Pancreas (tissue), 10 donors: Measurements from ENCODE around the gene OR52B6. TPM values are rescaled to one million over a fixed set of nuclear protein-coding genes. Genes with fewer than 3 reads are reported as not detected.

Experiments
- ATAC-seq, 4 donors: fragments of 200-7000 bp; cut with Tn5 transposase; one replicate each; pipeline versions ENCODE4 v1.8.0 to v1.9.1; 2020; ENCODE audit warnings: mild to moderate bottlenecking in 4 of 4, moderate library complexity in 4 of 4
- DNase-seq, 6 donors: peaks; one replicate each; pipeline ENCODE4 v3.0.0-alpha.2; 2020
- FAIRE-seq: peaks from 2 replicates; lab custom pipeline; 2012; peaks lifted over from hg19 to GRCh38; lab: Jason Lieb, UNC
- H3K27ac ChIP-seq, 4 donors: fragments of 200-600 bp; sonication (generic); 1 replicate in 3 of 4; 2 replicates in 1 of 4; pipeline versions ENCODE4 v1.5.0 to v1.8.0; 2020
- H3K27me3 ChIP-seq, 4 donors: fragments of 200-600 bp; one replicate each; pipeline ENCODE4 v1.8.0; 2021
- H3K36me3 ChIP-seq, 3 donors: fragments of 200-600 bp; sonication (generic) in 1 of 3; one replicate each; pipeline versions ENCODE4 v1.5.0 to v1.8.0; 2020 to 2021
- H3K4me1 ChIP-seq, 3 donors: fragments of 200-600 bp; one replicate each; pipeline ENCODE4 v1.8.0; 2021
- H3K4me3 ChIP-seq, 4 donors: fragments of 200-600 bp; sonication (generic) in 2 of 4; one replicate each; pipeline versions ENCODE4 v1.5.0 to v1.8.0; 2020 to 2021
- H3K9me3 ChIP-seq, 4 donors: fragments of 200-600 bp; one replicate each; pipeline ENCODE4 v1.8.0; 2021
- CTCF ChIP-seq, 4 donors: fragments of 200-600 bp; sonication (generic) in 3 of 4; IDR thresholded peaks; one replicate each; pipeline versions ENCODE4 v1.5.0 to v1.8.0; 2021; ENCODE audit warnings: antibody characterized with exemption in 4 of 4
- WGBS, 2 donors: extraction: QIAGEN DNeasy Blood & Tissue Kit; methylation state at CpG; one replicate each; pipeline ENCODE4 v1.1.7; 2013; 5-methylcytosine and 5-hydroxymethylcytosine counted together
- intact Hi-C, 3 donors: fragments of 100-400 bp; cut with DNase I; formaldehyde crosslinking; loops; one replicate each; pipeline versions ENCODE4 v1.11.1 to v1.14.2; 2022
- polyA plus RNA-seq, 2 donors: library from polyadenylated mRNA; stranded (reverse); fragments of 200-250 nt; gene quantifications; one replicate each; pipeline ENCODE4 v1.2.3, GENCODE V29; 2013
- total RNA-seq, 6 donors: library from RNA; stranded (reverse); fragmentation: NEBNext Ultra II Directional in 4 of 6; extraction: Animal tissue kit (Norgen Biotek cat#: 25700) in 4 of 6; gene quantifications; one replicate each; pipeline versions ENCODE4 v1.2.1 to v1.2.4, GENCODE V29; 2021 to 2023
- donor health status: healthy with polysubstance abuse.
- donor health status: DM: no; HTN: no; CAD: no; lungs with moderate emphysema.
- donor health status: DM: no; HTN: no; CAD: no.
- donor health status: control.
- donor health status: control.
- donor health status: Bipolar disorder and iron deficiency.
- donor health status: DM: yes; HTN: yes; CAD: no.
- donor health status: DM: no; HTN: no; CAD: no.
- donor health status: DM: no; HTN: no; CAD: no.
- donor health status: DM: yes; HTN: yes; CAD: no.

Gene OR52B6
- total and polyA plus RNA-seq, 8 donors: not detected

GRCh38 chr11:5556596-5557188 lies 24.0 kb upstream of the OR52B6 start:
- no peaks in the 10 kb centered on the region for H3K36me3 ChIP-seq
- H3K27ac ChIP-seq: no peak overlapping the region
- H3K4me3 ChIP-seq: no peak overlapping the region
- H3K27me3 ChIP-seq: no peaks in the 10 kb centered on the region
- intact Hi-C loops: no loop called here
- no peaks in the 10 kb centered on the region for H3K9me3 ChIP-seq
- ATAC-seq (no peak), FAIRE-seq (no peak), DNase-seq (no peak)
- WGBS, 2 donors: 60 to 63% methylated on average over 3 of the region's 3 CpGs
- no peaks in the 10 kb centered on the region for H3K4me1 ChIP-seq
- no peak for TF ChIP-seq CTCF (IDR thresholded peaks at IDR 0.05)

- H3K4me3 ChIP-seq: no peak overlapping the region
- 29 to 41% methylated on average over 3 of the region's 3 CpGs for WGBS, 2 donors
- H3K9me3 ChIP-seq: no peaks in the 10 kb centered on the region
- ATAC-seq: no peak
- H3K36me3 ChIP-seq: no peaks in the 10 kb centered on the region
- intact Hi-C loops: no loop called here
- no peaks in the 10 kb centered on the region for H3K4me1 ChIP-seq
- TF ChIP-seq CTCF (IDR thresholded peaks at IDR 0.05): no peak
- no peaks in the 10 kb centered on the region for H3K27me3 ChIP-seq
- peak; percentile 9 for FAIRE-seq
- DNase-seq: no peak
- no peak overlapping the region for H3K27ac ChIP-seq
These were observed 22.9 kb upstream of the OR52B6 start for GRCh38 chr11:5557751-5558150.

GRCh38 chr11:5564259-5565019 lies 16.2 kb upstream of the OR52B6 start:
- H3K27me3 ChIP-seq: no peaks in the 10 kb centered on the region
- H3K27ac ChIP-seq: no peak overlapping the region
- FAIRE-seq (no peak), ATAC-seq (no peak), DNase-seq (no peak)
- H3K4me3 ChIP-seq: no peak overlapping the region
- intact Hi-C loops: no loop called here
- WGBS, 2 donors: 72 to 85% methylated on average over 1 of the region's 1 CpG
- TF ChIP-seq CTCF (IDR thresholded peaks at IDR 0.05): no peak
- no peaks in the 10 kb centered on the region for H3K4me1 ChIP-seq
- no peaks in the 10 kb centered on the region for H3K9me3 ChIP-seq
- no peaks in the 10 kb centered on the region for H3K36me3 ChIP-seq

- TF ChIP-seq CTCF (IDR thresholded peaks at IDR 0.05): no peak
- Histone ChIP-seq H3K9me3 (no peaks in the 10 kb centered on the region), H3K27ac (no peak overlapping the region), H3K4me3 (no peak overlapping the region), H3K27me3 (no peaks in the 10 kb centered on the region), H3K36me3 (no peaks in the 10 kb centered on the region), H3K4me1 (no peaks in the 10 kb centered on the region)
- no peak for DNase-seq
- no peak for ATAC-seq
- FAIRE-seq: no peak
- intact Hi-C loops: no loop called here
- WGBS, 2 donors: 83 to 90% methylated on average over 2 of the region's 2 CpGs
These were observed 6.0 kb upstream of the OR52B6 start for GRCh38 chr11:5574654-5575053.

GRCh38 chr11:5575152-5575551 lies 5.5 kb upstream of the OR52B6 start:
- WGBS, 2 donors: 66 to 68% methylated on average over 4 of the region's 4 CpGs
- H3K27me3 ChIP-seq: no peaks in the 10 kb centered on the region
- ATAC-seq (no peak), FAIRE-seq (no peak), DNase-seq (no peak)
- no peaks in the 10 kb centered on the region for H3K36me3 ChIP-seq
- H3K9me3 ChIP-seq: no peaks in the 10 kb centered on the region
- no peak overlapping the region for H3K27ac ChIP-seq
- no peak overlapping the region for H3K4me3 ChIP-seq
- no peaks in the 10 kb centered on the region for H3K4me1 ChIP-seq
- intact Hi-C loops: no loop called here
- TF ChIP-seq CTCF (IDR thresholded peaks at IDR 0.05): no peak
